Measurements from ENCODE around the gene CDC73.

Gene CDC73

DNA sequence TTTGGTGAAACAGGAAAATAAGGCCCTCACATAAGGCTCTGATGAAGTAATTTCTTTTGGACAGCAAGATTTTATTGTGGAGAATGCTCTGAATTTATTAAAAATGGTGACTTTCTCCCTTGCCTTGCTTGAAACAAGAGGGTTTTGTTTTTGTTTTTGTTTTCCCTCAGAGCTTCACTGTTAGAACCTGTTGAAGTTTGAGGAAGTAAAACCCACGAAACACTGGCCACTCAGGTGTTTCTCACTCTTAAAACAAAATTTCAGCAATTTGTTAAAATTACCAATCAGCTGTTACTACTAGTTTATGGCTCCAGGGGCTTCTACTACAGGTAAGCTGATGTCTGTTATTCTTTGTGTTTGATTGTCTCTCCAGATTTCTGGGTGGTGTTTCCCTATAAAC, 177.2 kb downstream of the CDC73 start:
- TF ChIP-seq, protein P1, sequence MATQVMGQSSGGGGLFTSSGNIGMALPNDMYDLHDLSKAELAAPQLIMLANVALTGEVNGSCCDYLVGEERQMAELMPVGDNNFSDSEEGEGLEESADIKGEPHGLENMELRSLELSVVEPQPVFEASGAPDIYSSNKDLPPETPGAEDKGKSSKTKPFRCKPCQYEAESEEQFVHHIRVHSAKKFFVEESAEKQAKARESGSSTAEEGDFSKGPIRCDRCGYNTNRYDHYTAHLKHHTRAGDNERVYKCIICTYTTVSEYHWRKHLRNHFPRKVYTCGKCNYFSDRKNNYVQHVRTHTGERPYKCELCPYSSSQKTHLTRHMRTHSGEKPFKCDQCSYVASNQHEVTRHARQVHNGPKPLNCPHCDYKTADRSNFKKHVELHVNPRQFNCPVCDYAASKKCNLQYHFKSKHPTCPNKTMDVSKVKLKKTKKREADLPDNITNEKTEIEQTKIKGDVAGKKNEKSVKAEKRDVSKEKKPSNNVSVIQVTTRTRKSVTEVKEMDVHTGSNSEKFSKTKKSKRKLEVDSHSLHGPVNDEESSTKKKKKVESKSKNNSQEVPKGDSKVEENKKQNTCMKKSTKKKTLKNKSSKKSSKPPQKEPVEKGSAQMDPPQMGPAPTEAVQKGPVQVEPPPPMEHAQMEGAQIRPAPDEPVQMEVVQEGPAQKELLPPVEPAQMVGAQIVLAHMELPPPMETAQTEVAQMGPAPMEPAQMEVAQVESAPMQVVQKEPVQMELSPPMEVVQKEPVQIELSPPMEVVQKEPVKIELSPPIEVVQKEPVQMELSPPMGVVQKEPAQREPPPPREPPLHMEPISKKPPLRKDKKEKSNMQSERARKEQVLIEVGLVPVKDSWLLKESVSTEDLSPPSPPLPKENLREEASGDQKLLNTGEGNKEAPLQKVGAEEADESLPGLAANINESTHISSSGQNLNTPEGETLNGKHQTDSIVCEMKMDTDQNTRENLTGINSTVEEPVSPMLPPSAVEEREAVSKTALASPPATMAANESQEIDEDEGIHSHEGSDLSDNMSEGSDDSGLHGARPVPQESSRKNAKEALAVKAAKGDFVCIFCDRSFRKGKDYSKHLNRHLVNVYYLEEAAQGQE (IDR thresholded peaks at IDR 0.05; ENCODE audit: low read depth): no peak
- TF ChIP-seq TEAD4 (IDR thresholded peaks at IDR 0.05): no peak
- no peak for TF ChIP-seq EGR1 (IDR thresholded peaks at IDR 0.05)
- no peak for TF ChIP-seq TAF1 (IDR thresholded peaks at IDR 0.05; ENCODE audit: low read depth)
- no peak for TF ChIP-seq RAD21 (IDR thresholded peaks at IDR 0.05; ENCODE audit: low read depth)
- TF ChIP-seq FOXM1 (IDR thresholded peaks at IDR 0.05; ENCODE audit: borderline replicate concordance, low read depth): no peak

DNA sequence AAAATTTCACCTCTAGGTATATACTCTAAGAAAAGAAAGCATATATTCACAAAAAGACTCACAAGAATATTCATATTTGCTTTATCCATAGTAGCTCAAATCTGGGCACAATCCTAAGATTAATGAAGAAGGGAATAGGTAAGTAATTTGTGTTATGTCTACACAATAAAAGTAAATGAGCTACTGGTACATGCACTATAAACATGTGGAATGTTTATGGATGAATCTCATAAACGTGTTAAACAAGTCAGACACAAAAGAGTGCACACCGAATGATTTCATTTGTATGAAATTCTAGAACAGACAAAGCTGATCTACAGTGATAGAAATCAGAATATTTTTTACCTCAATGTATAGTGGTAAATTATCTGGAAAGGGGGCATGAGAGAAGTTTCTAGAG, 179.9 kb downstream of the CDC73 start:
- TF ChIP-seq RAD21 (IDR thresholded peaks at IDR 0.05; ENCODE audit: low read depth) (no peak), EGR1 (IDR thresholded peaks at IDR 0.05) (no peak), CREB1 (IDR thresholded peaks at IDR 0.05; ENCODE audit: low read depth) (no peak)
- TF ChIP-seq, protein P2, sequence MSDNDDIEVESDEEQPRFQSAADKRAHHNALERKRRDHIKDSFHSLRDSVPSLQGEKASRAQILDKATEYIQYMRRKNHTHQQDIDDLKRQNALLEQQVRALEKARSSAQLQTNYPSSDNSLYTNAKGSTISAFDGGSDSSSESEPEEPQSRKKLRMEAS (IDR thresholded peaks at IDR 0.05): no peak

DNA sequence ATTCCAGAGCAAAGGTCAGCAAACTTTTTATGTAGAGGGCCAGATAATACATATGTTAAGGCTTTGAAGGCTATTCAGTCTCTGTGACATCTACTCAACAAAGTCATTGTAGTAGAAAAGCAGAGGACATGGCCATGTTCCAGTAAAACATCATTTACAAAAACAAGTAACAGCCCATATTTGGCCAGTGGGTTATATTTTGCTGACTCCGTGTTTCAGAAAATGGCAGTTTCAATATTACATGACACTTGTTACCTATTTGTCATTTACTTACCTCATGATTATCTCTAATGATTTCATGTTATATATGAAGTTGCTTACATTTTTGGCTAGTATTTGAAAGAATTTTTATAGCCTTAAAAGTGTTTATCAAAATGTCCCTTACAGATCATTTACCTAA, 182.0 kb downstream of the CDC73 start:
- no peak for TF ChIP-seq RAD21 (IDR thresholded peaks at IDR 0.05; ENCODE audit: low read depth)
- no peak for TF ChIP-seq TAF1 (IDR thresholded peaks at IDR 0.05; ENCODE audit: low read depth)
- TF ChIP-seq YY1 (IDR thresholded peaks at IDR 0.05; ENCODE audit: low read depth): no peak
- no peak for TF ChIP-seq TCF12 (IDR thresholded peaks at IDR 0.05; ENCODE audit: low read depth)
- TF ChIP-seq TEAD4 (IDR thresholded peaks at IDR 0.05): no peak
- TF ChIP-seq, protein P1 (IDR thresholded peaks at IDR 0.05; ENCODE audit: low read depth): no peak
- TF ChIP-seq NFIC (IDR thresholded peaks at IDR 0.05): no peak
- TF ChIP-seq, protein P3, sequence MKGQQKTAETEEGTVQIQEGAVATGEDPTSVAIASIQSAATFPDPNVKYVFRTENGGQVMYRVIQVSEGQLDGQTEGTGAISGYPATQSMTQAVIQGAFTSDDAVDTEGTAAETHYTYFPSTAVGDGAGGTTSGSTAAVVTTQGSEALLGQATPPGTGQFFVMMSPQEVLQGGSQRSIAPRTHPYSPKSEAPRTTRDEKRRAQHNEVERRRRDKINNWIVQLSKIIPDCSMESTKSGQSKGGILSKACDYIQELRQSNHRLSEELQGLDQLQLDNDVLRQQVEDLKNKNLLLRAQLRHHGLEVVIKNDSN (IDR thresholded peaks at IDR 0.05): no peak
- TF ChIP-seq FOXM1 (IDR thresholded peaks at IDR 0.05; ENCODE audit: borderline replicate concordance, low read depth): no peak
- TF ChIP-seq EGR1 (IDR thresholded peaks at IDR 0.05): no peak
- TF ChIP-seq CEBPB (IDR thresholded peaks at IDR 0.05): no peak
- no peak for TF ChIP-seq CREB1 (IDR thresholded peaks at IDR 0.05; ENCODE audit: low read depth)
- TF ChIP-seq, protein P2 (IDR thresholded peaks at IDR 0.05): no peak
- TF ChIP-seq EP300 (IDR thresholded peaks at IDR 0.05; ENCODE audit: borderline replicate concordance): no peak
- TF ChIP-seq ZBTB7A (IDR thresholded peaks at IDR 0.05; ENCODE audit: low read depth): no peak

All from Ishikawa (cell line).